GM12873 (cell line): ENCODE measurements around the gene SLC6A9.

Experiments used
- CTCF ChIP-seq: IDR thresholded peaks from 2 replicates; pipeline ENCODE4 v1.5.1; 2012; ENCODE audit warnings: low read depth, mild to moderate bottlenecking, moderate library complexity, low read length, control low read depth; ENCODE audit not compliant: insufficient read depth; ENCODE audit errors: missing control alignments

The SLC6A9 gene

GRCh38 chr1:44010935-44011471 is 20.3 kb downstream of the SLC6A9 start:
- no peak for TF ChIP-seq CTCF

DNA sequence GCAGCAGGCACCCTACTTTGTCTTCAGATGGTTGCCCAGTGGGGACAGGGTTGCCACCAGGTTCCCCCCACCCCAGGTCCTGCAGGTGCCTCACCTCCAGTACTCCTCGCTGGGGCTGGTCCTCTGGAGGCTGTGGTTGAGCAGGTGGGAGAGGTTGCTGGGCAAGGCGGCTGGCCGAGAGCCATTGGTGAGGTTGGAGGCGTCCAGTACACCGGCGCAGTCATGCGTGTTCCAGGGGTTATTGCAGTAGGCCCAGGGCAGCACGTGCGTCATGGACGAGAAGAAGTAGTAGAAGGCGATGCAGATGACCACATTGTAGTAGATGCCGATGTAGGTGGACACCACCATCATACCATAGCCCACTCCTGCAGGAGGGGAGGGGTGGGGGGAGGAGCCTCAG is 23.0 kb downstream of the SLC6A9 start:
- TF ChIP-seq CTCF: no peak

GRCh38 chr1:44002606-44003157 is 28.6 kb downstream of the SLC6A9 start:
- peak; percentile 26 for TF ChIP-seq CTCF

- no peak for TF ChIP-seq CTCF
These were observed 29.1 kb downstream of the SLC6A9 start for GRCh38 chr1:44002165-44002564.

DNA sequence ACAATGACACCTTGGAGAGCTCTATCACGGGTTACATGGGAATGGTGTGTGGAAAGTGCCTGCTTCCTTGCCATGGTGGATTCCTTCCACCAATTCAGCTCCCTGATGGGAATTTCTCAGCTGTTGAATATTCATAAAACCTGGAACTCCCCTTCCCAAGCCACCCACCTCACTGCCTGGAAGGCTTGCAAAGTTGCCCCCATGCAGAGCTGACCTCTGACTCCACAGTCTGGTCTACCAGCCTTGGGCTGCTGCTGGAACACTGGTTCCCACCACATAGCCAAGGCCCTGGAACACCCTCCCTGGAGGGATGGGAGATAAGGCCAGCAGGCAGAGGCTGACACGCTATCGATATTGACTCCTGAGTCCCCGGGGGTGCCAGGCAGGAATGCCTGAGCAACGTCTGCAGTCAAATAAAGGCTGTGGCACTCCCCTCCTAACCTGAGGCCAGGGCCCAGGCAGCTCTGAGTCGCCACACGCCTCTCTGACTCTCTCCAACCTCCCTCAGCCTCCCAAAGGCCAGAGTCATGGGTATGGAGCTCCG is 31.1 kb downstream of the SLC6A9 start:
- TF ChIP-seq CTCF: no peak

DNA sequence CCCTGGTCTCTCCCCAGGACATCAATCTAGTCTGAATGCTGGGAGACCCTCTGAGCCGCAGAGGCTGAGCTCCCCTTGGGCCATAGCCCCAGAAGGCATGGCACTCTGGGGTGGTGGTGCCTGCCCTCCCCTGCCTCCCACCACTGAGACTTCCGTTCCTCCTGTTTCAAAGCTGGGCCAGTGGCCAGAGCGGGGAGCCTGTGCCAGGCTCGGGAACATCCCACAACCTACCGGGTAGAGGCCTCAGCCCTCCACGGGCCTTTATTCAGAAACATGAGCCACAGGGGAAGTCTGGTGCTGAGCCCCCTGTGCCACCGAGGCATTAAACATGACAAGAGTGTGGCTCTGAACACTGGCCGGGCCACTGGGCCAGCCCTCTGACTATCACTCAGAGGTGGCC is 31.8 kb downstream of the SLC6A9 start:
- TF ChIP-seq CTCF: no peak

DNA sequence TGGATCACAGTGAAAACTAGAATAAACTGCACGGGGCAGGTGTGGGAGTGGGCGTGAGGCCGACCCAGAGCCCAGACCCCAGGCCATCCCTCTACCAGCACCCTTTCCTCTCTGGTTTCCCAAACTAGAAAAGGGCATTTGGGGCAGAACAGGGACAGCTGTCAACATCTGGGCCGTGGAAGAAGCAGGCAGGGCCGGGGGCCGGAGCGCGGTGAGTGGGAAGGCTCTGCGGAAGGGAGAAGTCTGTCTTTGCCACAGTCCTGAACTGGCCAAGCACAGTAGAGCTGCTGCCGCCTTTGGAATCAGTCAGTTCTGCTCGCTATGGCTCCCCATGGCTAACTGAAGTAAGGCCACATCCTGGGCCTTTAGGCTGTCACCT is 33.3 kb downstream of the SLC6A9 start:
- no peak for TF ChIP-seq CTCF
